HepG2 (cell line): ENCODE data around the gene UGGT1. TPM values are rescaled to one million over a fixed set of nuclear protein-coding genes. Genes with fewer than 3 reads are reported as not detected.

Experiments used
- ATAC-seq: fragments of 200-7000 bp; cut with Tn5 transposase; 3 replicates; pipeline ENCODE4 v1.9.1; 2020; ENCODE audit warnings: mild to moderate bottlenecking, moderate library complexity
- BruUV-seq: library from RNA; stranded (reverse); fragments of 400-500 nt; replicated peaks from 2 replicates; lab custom pipeline; 2021; lab: Mats Ljungman, UMichigan
- CTCF ChIA-PET: fragments of 300-600 bp; formaldehyde crosslinking; extraction: SDS; loops from one replicate; lab custom pipeline; 2021; ENCODE audit warnings: low total read pairs, inconsistent platforms, low intra/inter-chr PET ratio; lab: Yijun Ruan, JAX
- POLR2A ChIA-PET: fragments of 350-600 bp; sonication (Branson Sonifier 250); formaldehyde crosslinking; loops from one replicate; lab custom pipeline; 2020; ENCODE audit warnings: antibody characterized with exemption, inconsistent platforms; lab: Yijun Ruan, JAX
- DNase-seq: peaks from one replicate; pipeline ENCODE4 v3.0.0-alpha.2; 2015; ENCODE audit warnings: low spot score
- FAIRE-seq: peaks from 3 replicates; lab custom pipeline; 2011; peaks lifted over from hg19 to GRCh38; lab: Jason Lieb, UNC
- H2AFZ ChIP-seq: one replicate; pipeline ENCODE4 v1.6.1; 2011; ENCODE audit warnings: low read length, inconsistent platforms
- H3K27ac ChIP-seq: fragments of 300-600 bp; 3 replicates; pipeline ENCODE4 v1.8.0; 2011; ENCODE audit warnings: mixed run types, mild to moderate bottlenecking, mixed read lengths, low read length, inconsistent platforms; ENCODE audit not compliant: insufficient read depth; ENCODE audit errors: extremely low read length
- H3K27me3 ChIP-seq, 2 experiments: fragments of 200-600 bp in 1 of 2; 2 replicates in 1 of 2; 3 replicates in 1 of 2; pipeline versions ENCODE4 v1.6.0 to v1.8.0; 2011; ENCODE audit warnings: low read length in 2 of 2, mild to moderate bottlenecking in 2 of 2, moderate library complexity in 2 of 2, inconsistent platforms in 1 of 2; ENCODE audit not compliant: insufficient read depth in 2 of 2, control insufficient read depth in 1 of 2
- H3K36me3 ChIP-seq, 2 experiments: fragments of 200-600 bp in 1 of 2; replicated peaks in 1 of 2; 2 replicates in 1 of 2; 3 replicates in 1 of 2; pipeline versions ENCODE4 v1.5.1 to v1.8.0; 2011; ENCODE audit warnings: low read length in 2 of 2, inconsistent platforms in 1 of 2; ENCODE audit not compliant: insufficient read depth in 2 of 2, control insufficient read depth in 1 of 2
- H3K4me1 ChIP-seq: 2 replicates; pipeline ENCODE4 v1.5.1; 2012; ENCODE audit warnings: low read length, inconsistent platforms; ENCODE audit not compliant: insufficient read depth
- H3K4me2 ChIP-seq: 2 replicates; pipeline ENCODE4 v1.6.0; 2011; ENCODE audit warnings: low read depth, low read length, inconsistent platforms
- H3K4me3 ChIP-seq, 3 experiments: fragments of 200-600 bp in 1 of 3; sonication (generic), shearing (Covaris generic) in 1 of 3; replicated peaks in 1 of 3; 2 replicates each; pipeline ENCODE4 v1.5.1; 2011 to 2016; ENCODE audit warnings: low read length in 3 of 3, inconsistent platforms in 2 of 3, low read depth in 2 of 3, mild to moderate bottlenecking in 2 of 3, control low read depth in 1 of 3, mixed read lengths in 1 of 3; ENCODE audit not compliant: insufficient read depth in 1 of 3
- H3K79me2 ChIP-seq: one replicate; pipeline ENCODE4 v1.6.1; 2011; ENCODE audit warnings: low read length, inconsistent platforms; ENCODE audit not compliant: insufficient read depth
- H3K9ac ChIP-seq: 2 replicates; pipeline ENCODE4 v1.6.0; 2011; ENCODE audit warnings: mild to moderate bottlenecking, low read depth, low read length, inconsistent platforms; ENCODE audit not compliant: insufficient read depth
- H3K9me3 ChIP-seq: 2 replicates; pipeline ENCODE4 v1.5.1; 2012; ENCODE audit warnings: mild to moderate bottlenecking, low read length
- H4K20me1 ChIP-seq: 2 replicates; pipeline ENCODE4 v1.6.0; 2011; ENCODE audit warnings: inconsistent platforms, mild to moderate bottlenecking, low read length, moderate library complexity; ENCODE audit not compliant: insufficient read depth
- ATF7-NPFF ChIP-seq: sonication (generic); formaldehyde crosslinking; IDR thresholded peaks from 2 replicates; pipeline ENCODE4 v1.8.1; 2023; ENCODE audit warnings: mild to moderate bottlenecking, low read depth, missing genetic modification reagents, moderate library complexity
- BATF2 ChIP-seq: sonication (generic); formaldehyde crosslinking; IDR thresholded peaks from 2 replicates; pipeline ENCODE4 v1.8.0; 2022; ENCODE audit warnings: mild to moderate bottlenecking, missing genetic modification reagents, moderate library complexity
- CAMTA2 ChIP-seq: sonication (generic); formaldehyde crosslinking; IDR thresholded peaks from 2 replicates; pipeline ENCODE4 v1.4.0; 2020; ENCODE audit warnings: mild to moderate bottlenecking, missing genetic modification reagents, borderline replicate concordance
- DMTF1 ChIP-seq: sonication (generic); formaldehyde crosslinking; IDR thresholded peaks from 2 replicates; pipeline ENCODE4 v1.4.0; 2020; ENCODE audit warnings: mild to moderate bottlenecking, missing genetic modification reagents
- FOXA1 ChIP-seq, 2 experiments: fragments of 450-650 bp in 1 of 2; sonication (generic) in 1 of 2; formaldehyde crosslinking in 1 of 2; IDR thresholded peaks; 2 replicates each; pipeline versions ENCODE4 v1.4.0 to v1.6.1; 2016 to 2020; ENCODE audit warnings: missing genetic modification reagents in 1 of 2
- FOXP1 ChIP-seq, 2 experiments: fragments of 450-650 bp in 1 of 2; IDR thresholded peaks; 2 replicates each; pipeline ENCODE4 v1.6.1; 2017 to 2018; ENCODE audit warnings: antibody characterized with exemption in 1 of 2
- GATAD1 ChIP-seq: IDR thresholded peaks from 2 replicates; pipeline ENCODE4 v1.6.1; 2016; ENCODE audit warnings: missing genetic modification reagents, missing compliant biosample characterization
- HDAC2 ChIP-seq: sonication (generic); formaldehyde crosslinking; IDR thresholded peaks from 2 replicates; pipeline ENCODE4 v1.4.0; 2020; ENCODE audit warnings: missing genetic modification reagents
- ISX ChIP-seq: sonication (generic); formaldehyde crosslinking; conservative IDR thresholded peaks from 2 replicates; pipeline ENCODE4 v1.5.0; 2020; ENCODE audit warnings: missing genetic modification reagents
- JUN ChIP-seq: sonication (generic); formaldehyde crosslinking; IDR thresholded peaks from 2 replicates; pipeline ENCODE4 v1.4.0; 2020; ENCODE audit warnings: mild to moderate bottlenecking, missing genetic modification reagents
- KDM1A ChIP-seq: IDR thresholded peaks from 2 replicates; pipeline ENCODE4 v1.6.1; 2016; ENCODE audit warnings: missing compliant biosample characterization
- KLF6 ChIP-seq: IDR thresholded peaks from 2 replicates; pipeline ENCODE4 v1.8.0; 2016; ENCODE audit warnings: missing biosample characterization, missing genetic modification reagents
- MIXL1 ChIP-seq: IDR thresholded peaks from 2 replicates; pipeline ENCODE4 v1.6.1; 2016
- RBFOX2 ChIP-seq: fragments of 200-400 bp; formaldehyde crosslinking; IDR thresholded peaks from 2 replicates; pipeline ENCODE4 v1.6.1; 2017; ENCODE audit warnings: low read depth, mild to moderate bottlenecking, low read length
- REST ChIP-seq, 2 experiments: IDR thresholded peaks; 2 replicates each; pipeline ENCODE4 v1.6.1; 2011 to 2012; ENCODE audit warnings: low read length in 2 of 2, borderline replicate concordance in 1 of 2, low read depth in 1 of 2, mild to moderate bottlenecking in 1 of 2, moderate library complexity in 1 of 2
- SOX5 ChIP-seq: IDR thresholded peaks from 2 replicates; pipeline ENCODE4 v1.6.1; 2016; ENCODE audit warnings: borderline replicate concordance
- SRF ChIP-seq: IDR thresholded peaks from 2 replicates; pipeline ENCODE4 v1.6.1; 2011; ENCODE audit warnings: mild to moderate bottlenecking, low read depth, low read length, moderate library complexity
- ZKSCAN1 ChIP-seq: fragments of 150-350 bp; IDR thresholded peaks from 2 replicates; pipeline ENCODE4 v1.6.1; 2014; ENCODE audit warnings: low read length
- ZNF24 ChIP-seq: fragments of 450-650 bp; IDR thresholded peaks from 2 replicates; pipeline ENCODE4 v1.6.1; 2017; ENCODE audit warnings: antibody characterized with exemption, mild to moderate bottlenecking
- ZNF670 ChIP-seq: sonication (generic); formaldehyde crosslinking; IDR thresholded peaks from 2 replicates; pipeline ENCODE4 v1.8.0; 2022; ENCODE audit warnings: mild to moderate bottlenecking, missing genetic modification reagents, borderline replicate concordance
- WGBS: methylation state at CpG from one replicate; pipeline ENCODE4 v1.1.6; 2017; ENCODE audit warnings: low lambda C conversion rate; 5-methylcytosine and 5-hydroxymethylcytosine counted together
- in situ Hi-C: cut with HindIII; loops from 2 replicates; pipeline ENCODE4 v1.10.0; 2017; ENCODE audit warnings: low pct_unique_long_range_greater_than_20kb; ENCODE audit not compliant: extremely low pct_ligation_motif_present
- intact Hi-C: fragments of 100-400 bp; cut with micrococcal nuclease; formaldehyde crosslinking; loops from one replicate; pipeline ENCODE4 v1.10.0; 2022; ENCODE audit not compliant: unreplicated experiment
- polyA plus RNA-seq, 8 experiments: library from polyadenylated mRNA; depleted of rRNA in 3 of 8; stranded (reverse) in 7 of 8; unstranded in 1 of 8; fragments of >200 nt; fragmentation: Illumina TruSeq in 4 of 8; extraction: Trizol in 4 of 8; gene quantifications; 2 replicates each; pipeline versions ENCODE4 v1.2.1 to v1.2.3, GENCODE V29; 2011 to 2016; ENCODE audit warnings: low read depth in 4 of 8, missing spikeins in 1 of 8, mixed read lengths in 1 of 8; ENCODE audit not compliant: insufficient read depth in 1 of 8
- total RNA-seq, 5 experiments: library from RNA; depleted of rRNA; stranded (reverse); fragments of >200 nt; fragmentation: Illumina TruSeq; extraction: Trizol; gene quantifications; 2 replicates each; pipeline ENCODE4 v1.2.3, GENCODE V29; 2016; ENCODE audit warnings: low read depth in 1 of 5

Gene UGGT1
- total and polyA plus RNA-seq, 2 of the 13 experiments (the other 11 are each of a cell fraction or from before 2014, with no cell fraction given), result 35.8 to 83.2 TPM

- Histone ChIP-seq H3K4me3 (peak overlapping the region in 1 of 3 experiments; percentile 32; a peak in 2 of 6 replicates), H2AFZ (no peak overlapping the region), H3K9me3 (no peaks in the 10 kb centered on the region), H4K20me1 (no peaks in the 10 kb centered on the region), H3K4me2 (peak overlapping the region; percentile 55), H3K27me3 (no peaks in the 10 kb centered on the region), H3K27ac (peak overlapping the region; percentile 91), H3K4me1 (peaks cover 93% of the 10 kb centered on the region), H3K9ac (peak overlapping the region; percentile 69), H3K79me2 (peaks cover 3% of the 10 kb centered on the region), H3K36me3 (peaks cover 13 to 54% of the 10 kb centered on the region in 2 experiments)
- FAIRE-seq, result no peak
- 17% methylated on average over 3 of the region's 3 CpGs for WGBS
- intact Hi-C loops, result loop anchor here (2.0 kb wide), 1 partner anchor 79 kb away; the partner anchor contains the start of gene UGGT1
- CTCF ChIA-PET, result interaction anchor here (3.5 kb wide), 1 partner anchor 64 kb away, joined by 17 read pairs; no protein-coding TSS in a partner anchor
- no TSS peak for BruUV-seq
- peak; percentile 91 for DNase-seq
- ATAC-seq, result peak; percentile 56
- POLR2A ChIA-PET, result interaction anchor here (1.0 to 2.5 kb wide), 7 partner anchors 9 to 147 kb away, joined by 3 to 27 read pairs (median 8); no protein-coding TSS in a partner anchor
- in situ Hi-C loops, result no loop called here
- TF ChIP-seq FOXP1 (IDR thresholded peaks at IDR 0.05), result no peak
- peak; percentile 66 for TF ChIP-seq FOXP1 (CRISPR knock-in tag; IDR thresholded peaks at IDR 0.05)
- no peak for TF ChIP-seq DMTF1 (CRISPR knock-in tag)
- peak; percentile 10; the same call in 1 of the 2 replicates for TF ChIP-seq GATAD1 (CRISPR knock-in tag)
- no peak for TF ChIP-seq ISX
- TF ChIP-seq ZNF24, result peak; percentile 8; the same call in 1 of the 2 replicates
- 0 out of 2 replicates have a peak, but pooled peaks have one; percentile 8 for TF ChIP-seq ZNF670 (CRISPR knock-in tag)
- no peak for TF ChIP-seq ZKSCAN1
- no peak for TF ChIP-seq REST (IDR thresholded peaks at IDR 0.05; ENCODE audit: borderline replicate concordance in 1 of 2, low read depth in 1 of 2, low read length in 2 of 2)
- TF ChIP-seq JUN (CRISPR knock-in tag), result no peak
- no peak for TF ChIP-seq CAMTA2 (CRISPR knock-in tag)
- TF ChIP-seq KLF6 (CRISPR knock-in tag), result peak; percentile 58; the same call in 1 of the 2 replicates
- TF ChIP-seq HDAC2 (CRISPR knock-in tag), result no peak
- no peak for TF ChIP-seq ATF7-NPFF
- TF ChIP-seq BATF2 (CRISPR knock-in tag), result no peak
- 0 out of 2 replicates have a peak, but pooled peaks have one; percentile 26 for TF ChIP-seq SRF
- no peak for TF ChIP-seq FOXA1 (IDR thresholded peaks at IDR 0.05)
- peak; percentile 39; the same call in 1 of the 2 replicates for TF ChIP-seq FOXA1 (CRISPR knock-in tag; IDR thresholded peaks at IDR 0.05)
- peak; percentile 23; the same call in 1 of the 2 replicates for TF ChIP-seq MIXL1 (CRISPR knock-in tag)
- TF ChIP-seq SOX5 (CRISPR knock-in tag), result no peak
- 0 out of 2 replicates have a peak, but pooled peaks have one; percentile 8 for TF ChIP-seq KDM1A (CRISPR knock-in tag)
- peak; percentile 50; the same call in 1 of the 2 replicates for TF ChIP-seq RBFOX2
Measured at GRCh38 chr2:128169497-128169896, 78.5 kb downstream of the UGGT1 start.
